IMR-90 (cell line): Measurements from ENCODE around the gene SIK2. TPM values are rescaled to one million over a fixed set of nuclear protein-coding genes. Genes with fewer than 3 reads are reported as not detected.

ENCODE experiments used
- ATAC-seq: fragments of 200-7000 bp; cut with Tn5 transposase; 2 replicates; pipeline ENCODE4 v1.9.1; 2020; ENCODE audit warnings: low read depth, mild to moderate bottlenecking, moderate library complexity
- BruUV-seq: library from RNA; stranded (reverse); fragments of 400-500 nt; replicated peaks from 2 replicates; lab custom pipeline; 2021; lab: Mats Ljungman, UMichigan
- CTCF ChIA-PET: fragments of 300-600 bp; formaldehyde crosslinking; extraction: SDS; loops from one replicate; lab custom pipeline; 2021; ENCODE audit warnings: antibody characterized with exemption; lab: Yijun Ruan, JAX
- POLR2A ChIA-PET: fragments of 300-600 bp; sonication (Branson Sonifier 250); formaldehyde crosslinking; loops from one replicate; lab custom pipeline; 2022; ENCODE audit warnings: antibody characterized with exemption; ENCODE audit not compliant: unreplicated experiment; lab: Charles Lee
- DNase-seq: peaks from one replicate; pipeline ENCODE4 v3.0.0; 2013
- H2AFZ ChIP-seq: replicated peaks from 2 replicates; pipeline ENCODE3; 2013; ENCODE audit warnings: low read length, mild to moderate bottlenecking; ENCODE audit not compliant: poor library complexity
- H2AK5ac ChIP-seq: 2 replicates; pipeline ENCODE4 v1.6.1; 2013; ENCODE audit warnings: low read depth, low read length, inconsistent platforms
- H2AK9ac ChIP-seq: replicated peaks from 2 replicates; pipeline ENCODE3; 2013; ENCODE audit warnings: mild to moderate bottlenecking, low read depth, low read length, moderate library complexity; ENCODE audit not compliant: poor library complexity
- H2BK120ac ChIP-seq: 2 replicates; pipeline ENCODE4 v1.6.1; 2013; ENCODE audit warnings: low read depth, low read length, inconsistent platforms
- H2BK15ac ChIP-seq: 3 replicates; pipeline ENCODE4 v1.6.1; 2013; ENCODE audit warnings: low read depth, low read length, inconsistent platforms
- H2BK20ac ChIP-seq: 2 replicates; pipeline ENCODE4 v1.6.1; 2013; ENCODE audit warnings: low read depth, mild to moderate bottlenecking, inconsistent platforms, low read length, moderate library complexity
- H2BK5ac ChIP-seq: 2 replicates; pipeline ENCODE4 v1.6.1; 2013; ENCODE audit warnings: mild to moderate bottlenecking, low read depth, low read length, inconsistent platforms; ENCODE audit not compliant: poor library complexity, severe bottlenecking
- H3K14ac ChIP-seq: replicated peaks from 2 replicates; pipeline ENCODE4 v1.6.1; 2013; ENCODE audit warnings: low read depth, low read length, inconsistent platforms
- H3K18ac ChIP-seq: 2 replicates; pipeline ENCODE4 v1.6.1; 2013; ENCODE audit warnings: low read depth, low read length, control low read depth
- H3K23ac ChIP-seq: 2 replicates; pipeline ENCODE4 v1.6.1; 2013; ENCODE audit warnings: low read depth, low read length, inconsistent platforms
- H3K27ac ChIP-seq: 2 replicates; pipeline ENCODE4 v1.5.1; 2013; ENCODE audit warnings: mild to moderate bottlenecking, control low read depth, low read length; ENCODE audit not compliant: insufficient read depth
- H3K27me3 ChIP-seq: 2 replicates; pipeline ENCODE4 v1.6.1; 2013; ENCODE audit warnings: low read length; ENCODE audit not compliant: control insufficient read depth, insufficient read depth
- H3K36me3 ChIP-seq: 2 replicates; pipeline ENCODE4 v1.6.1; 2013; ENCODE audit warnings: low read length, mixed read lengths; ENCODE audit not compliant: control insufficient read depth, insufficient read depth
- H3K4ac ChIP-seq: 2 replicates; pipeline ENCODE4 v1.6.1; 2013; ENCODE audit warnings: low read depth, low read length, inconsistent platforms
- H3K4me1 ChIP-seq: 2 replicates; pipeline ENCODE4 v1.6.1; 2013; ENCODE audit warnings: low read length, mixed read lengths; ENCODE audit not compliant: control insufficient read depth, insufficient read depth
- H3K4me2 ChIP-seq: 2 replicates; pipeline ENCODE4 v1.6.1; 2013; ENCODE audit warnings: low read depth, mild to moderate bottlenecking, control low read depth, low read length, moderate library complexity
- H3K4me3 ChIP-seq: 2 replicates; pipeline ENCODE4 v1.5.1; 2013; ENCODE audit warnings: low read depth, mild to moderate bottlenecking, control low read depth, low read length, moderate library complexity; ENCODE audit not compliant: insufficient read depth
- H3K56ac ChIP-seq: 2 replicates; pipeline ENCODE4 v1.6.1; 2013; ENCODE audit warnings: low read length, inconsistent platforms; ENCODE audit not compliant: insufficient read depth; ENCODE audit errors: extremely low read depth
- H3K79me1 ChIP-seq, 2 experiments: 2 replicates each; pipeline ENCODE4 v1.6.1; 2013; ENCODE audit warnings: low read length in 2 of 2, inconsistent platforms in 1 of 2, low read depth in 1 of 2
- H3K9ac ChIP-seq: 2 replicates; pipeline ENCODE4 v1.6.1; 2013; ENCODE audit warnings: low read depth, low read length, control low read depth
- H3K9me1 ChIP-seq: 2 replicates; pipeline ENCODE4 v1.6.1; 2013; ENCODE audit warnings: low read length, inconsistent platforms; ENCODE audit not compliant: insufficient read depth
- H3K9me3 ChIP-seq: 2 replicates; pipeline ENCODE4 v1.6.1; 2013; ENCODE audit warnings: low read length; ENCODE audit not compliant: control insufficient read depth, insufficient read depth
- H4K20me1 ChIP-seq: 2 replicates; pipeline ENCODE4 v1.6.1; 2013; ENCODE audit warnings: low read length, inconsistent platforms; ENCODE audit not compliant: insufficient read depth
- H4K5ac ChIP-seq: 2 replicates; pipeline ENCODE4 v1.6.1; 2013; ENCODE audit warnings: mild to moderate bottlenecking, low read depth, low read length, control low read depth
- H4K8ac ChIP-seq, 2 experiments: 2 replicates each; pipeline ENCODE4 v1.6.1; 2013; ENCODE audit warnings: low read depth in 2 of 2, low read length in 2 of 2, control low read depth in 1 of 2, inconsistent platforms in 1 of 2
- H4K91ac ChIP-seq: 2 replicates; pipeline ENCODE4 v1.6.1; 2013; ENCODE audit warnings: low read depth, low read length, inconsistent platforms; ENCODE audit not compliant: insufficient read depth
- BHLHE40 ChIP-seq: fragments of 150-350 bp; IDR thresholded peaks from 2 replicates; pipeline ENCODE4 v1.6.1; 2016; ENCODE audit warnings: mild to moderate bottlenecking, low read depth, low read length
- CEBPB ChIP-seq: IDR thresholded peaks from 2 replicates; pipeline ENCODE4 v1.6.1; 2012; ENCODE audit warnings: low read depth, low read length, improper control_type of control experiment
- CHD1 ChIP-seq: IDR thresholded peaks from 2 replicates; pipeline ENCODE4 v1.6.1; 2012; ENCODE audit warnings: low read depth, low read length, improper control_type of control experiment
- CTCF ChIP-seq: conservative IDR thresholded peaks from 2 replicates; pipeline ENCODE4 v1.5.1; 2012; ENCODE audit warnings: mild to moderate bottlenecking, low read depth, low read length, improper control_type of control experiment
- ELK1 ChIP-seq: fragments of 150-350 bp; IDR thresholded peaks from 2 replicates; pipeline ENCODE4 v1.6.1; 2016; ENCODE audit warnings: low read depth, mild to moderate bottlenecking, low read length, moderate library complexity, borderline replicate concordance
- MAZ ChIP-seq: IDR thresholded peaks from 2 replicates; pipeline ENCODE4 v1.6.1; 2012; ENCODE audit warnings: low read depth, mild to moderate bottlenecking, low read length, improper control_type of control experiment, moderate library complexity, borderline replicate concordance
- NFE2L2 ChIP-seq: fragments of 150-350 bp; IDR thresholded peaks from 2 replicates; pipeline ENCODE4 v1.6.1; 2016; ENCODE audit warnings: low read depth, mild to moderate bottlenecking, low read length
- POLR2A ChIP-seq: IDR thresholded peaks from 2 replicates; pipeline ENCODE4 v1.6.1; 2012; ENCODE audit warnings: mild to moderate bottlenecking, low read depth, low read length
- RAD21 ChIP-seq: IDR thresholded peaks from 2 replicates; pipeline ENCODE4 v1.6.1; 2012; ENCODE audit warnings: low read length, improper control_type of control experiment
- RCOR1 ChIP-seq: IDR thresholded peaks from 2 replicates; pipeline ENCODE4 v1.6.1; 2012; ENCODE audit warnings: mild to moderate bottlenecking, low read length, improper control_type of control experiment; ENCODE audit not compliant: insufficient replicate concordance
- WGBS, 2 experiments: methylation state at CpG; one replicate each; pipeline versions ENCODE4 v1.1.5 to v1.1.7; 2013; ENCODE audit warnings: missing lambda C conversion rate in 2 of 2; ENCODE audit not compliant: insufficient read length in 1 of 2; ENCODE audit errors: extremely low coverage in 2 of 2; 5-methylcytosine and 5-hydroxymethylcytosine counted together
- dilution Hi-C: fragments of 300-500 bp; cut with HindIII; formaldehyde crosslinking; loops from one replicate; pipeline ENCODE4 v1.14.3; 2018; ENCODE audit warnings: low sequenced_read_pairs; ENCODE audit not compliant: unreplicated experiment
- in situ Hi-C: fragments of 300-500 bp; cut with MboI; formaldehyde crosslinking; loops from 3 replicates; pipeline ENCODE4 v1.14.3; 2019; ENCODE audit warnings: low sequenced_read_pairs, inconsistent platforms, mixed read lengths
- intact Hi-C: fragments of 100-400 bp; cut with micrococcal nuclease; formaldehyde crosslinking; loops from 2 replicates; pipeline ENCODE4 v1.10.0; 2022
- polyA plus RNA-seq, 3 experiments: library from polyadenylated mRNA; depleted of rRNA; stranded (reverse); fragments of >200 nt; gene quantifications; 2 replicates each; pipeline ENCODE4 v1.2.3, GENCODE V29; 2012; ENCODE audit warnings: low replicate concordance in 1 of 3
- total RNA-seq: library from RNA; depleted of rRNA; stranded (reverse); fragments of >200 nt; gene quantifications from 2 replicates; pipeline ENCODE4 v1.2.3, GENCODE V29; 2012
- TF ChIP-seq, protein P1 (sequence below): fragments of 150-350 bp; IDR thresholded peaks from 2 replicates; pipeline ENCODE4 v1.6.1; 2017; ENCODE audit warnings: mild to moderate bottlenecking, antibody characterized with exemption, low read length, low read depth

The SIK2 gene
- total and polyA plus RNA-seq, 2 of the 4 experiments (the other 2 are of a cell fraction): 7.9 to 10.4 TPM

DNA sequence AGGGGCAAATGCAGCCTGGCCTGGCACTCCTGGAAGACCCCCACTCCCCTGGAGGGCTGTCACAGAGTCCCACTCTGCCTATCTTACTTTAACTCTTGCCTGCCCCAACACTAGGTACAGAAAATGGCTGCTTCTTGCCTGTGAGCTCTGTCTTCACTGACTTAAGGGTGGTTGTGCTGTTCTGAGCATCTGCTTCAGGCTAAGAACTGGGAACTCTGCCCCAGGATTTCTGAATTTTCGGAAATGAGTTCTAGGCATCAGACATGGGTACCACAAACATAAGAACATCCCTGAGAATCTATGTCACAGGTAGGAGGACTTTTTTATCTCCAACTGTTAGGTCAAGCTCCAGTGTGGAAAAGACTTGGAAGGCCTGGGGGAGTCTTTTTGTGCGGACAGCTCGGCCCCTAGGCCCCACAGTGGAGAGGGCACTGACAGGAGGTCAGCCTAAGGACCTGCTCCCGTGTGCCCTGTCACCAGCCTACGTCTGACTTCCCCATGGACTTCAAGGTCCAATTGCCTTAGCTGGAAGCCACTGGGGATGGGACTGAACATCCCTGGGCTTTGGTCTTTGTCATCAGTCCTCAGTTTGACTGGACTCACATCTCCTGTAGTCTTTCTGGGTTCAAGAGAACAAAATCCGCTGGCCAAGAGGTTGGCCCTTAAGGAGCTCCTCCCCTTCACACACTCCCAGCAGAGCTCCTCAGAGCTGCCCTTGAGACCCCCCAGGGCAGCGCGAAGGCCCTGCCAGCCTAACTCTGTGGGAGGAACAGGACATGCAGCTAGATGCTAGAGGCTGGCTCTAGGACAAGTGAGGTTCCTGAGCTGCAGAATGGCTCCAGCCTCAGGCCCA lies 132.1 kb downstream of the SIK2 start:
- H3K4me2 ChIP-seq: no peak overlapping the region; the same call in 1 of the 2 replicates
- H2AK5ac ChIP-seq: peak overlapping the region; percentile 97
- intact Hi-C loops: no loop called here
- peaks cover 9% of the 10 kb centered on the region for H3K36me3 ChIP-seq
- peak overlapping the region; percentile 71 for H4K5ac ChIP-seq
- peaks cover 8 to 73% of the 10 kb centered on the region in 2 experiments; a peak in 3 of 4 replicates for H3K79me1 ChIP-seq
- ChIA-PET POLR2A (interaction anchor here (0.7 to 1.3 kb wide), 2 partner anchors 29 to 33 kb away, joined by 3 read pairs; no protein-coding TSS in a partner anchor), CTCF (interaction anchor here (0.5 to 1.3 kb wide), 2 partner anchors 112 to 123 kb away, joined by 3 to 4 read pairs; no protein-coding TSS in a partner anchor)
- ATAC-seq (no peak), DNase-seq (no peak)
- peak overlapping the region; percentile 74 for H3K18ac ChIP-seq
- no TSS peak for BruUV-seq
- peak overlapping the region; percentile 68 for H2AK9ac ChIP-seq
- H4K8ac ChIP-seq: peak overlapping the region; percentile 2 to 89; a peak in 3 of 4 replicates
- H3K4ac ChIP-seq: peak overlapping the region; percentile 93
- peak overlapping the region; percentile 84 for H2BK120ac ChIP-seq
- H2BK20ac ChIP-seq: peak overlapping the region; percentile 77
- H2BK5ac ChIP-seq: peak overlapping the region; percentile 95
- no peaks in the 10 kb centered on the region for H3K9me3 ChIP-seq
- no peaks in the 10 kb centered on the region for H4K20me1 ChIP-seq
- in situ Hi-C loops: no loop called here
- peak overlapping the region; percentile 96 for H3K27ac ChIP-seq
- TF ChIP-seq BHLHE40: no peak
- TF ChIP-seq RAD21: no peak
- no peak for TF ChIP-seq POLR2A
- TF ChIP-seq MAZ: no peak
- TF ChIP-seq, protein P1, sequence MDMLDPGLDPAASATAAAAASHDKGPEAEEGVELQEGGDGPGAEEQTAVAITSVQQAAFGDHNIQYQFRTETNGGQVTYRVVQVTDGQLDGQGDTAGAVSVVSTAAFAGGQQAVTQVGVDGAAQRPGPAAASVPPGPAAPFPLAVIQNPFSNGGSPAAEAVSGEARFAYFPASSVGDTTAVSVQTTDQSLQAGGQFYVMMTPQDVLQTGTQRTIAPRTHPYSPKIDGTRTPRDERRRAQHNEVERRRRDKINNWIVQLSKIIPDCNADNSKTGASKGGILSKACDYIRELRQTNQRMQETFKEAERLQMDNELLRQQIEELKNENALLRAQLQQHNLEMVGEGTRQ: no peak
- no peak for TF ChIP-seq CEBPB
- no peak for TF ChIP-seq CHD1
- TF ChIP-seq CTCF: no peak
- no peak for TF ChIP-seq NFE2L2
- no peak for TF ChIP-seq RCOR1
- no peak for TF ChIP-seq ELK1
- peak overlapping the region; percentile 37; the same call in 2 of the 3 replicates for H2BK15ac ChIP-seq
- peak overlapping the region; percentile 54 for H3K9ac ChIP-seq
- dilution Hi-C loops: no loop called here
- peak overlapping the region; percentile 89 for H3K14ac ChIP-seq
- peak overlapping the region; percentile 74 for H2AFZ ChIP-seq
- peak overlapping the region; percentile 86 for H3K23ac ChIP-seq
- peak overlapping the region; percentile 93 for H4K91ac ChIP-seq
- H3K9me1 ChIP-seq: peaks cover 40% of the 10 kb centered on the region
- no peaks in the 10 kb centered on the region for H3K27me3 ChIP-seq
- no peak overlapping the region for H3K4me3 ChIP-seq
- 50% methylated on average over 1 of the region's 8 CpGs; no CpG with 5 or more reads in 1 of the 2 experiments for WGBS, 2 experiments
- peak overlapping the region; percentile 60; the same call in 1 of the 2 replicates for H3K56ac ChIP-seq
- H3K4me1 ChIP-seq: peaks cover 60% of the 10 kb centered on the region
